GM15510 (cell line): ENCODE results near the gene BCL11B.

Source experiments
- POLR2A ChIP-seq: IDR thresholded peaks from 3 replicates; pipeline ENCODE4 v1.6.1; 2011; ENCODE audit warnings: borderline replicate concordance; ENCODE audit not compliant: insufficient read length; ENCODE audit errors: extremely low read depth

Gene BCL11B

GRCh38 chr14:99217066-99217955 lies 54.7 kb downstream of the BCL11B start:
- no peak for TF ChIP-seq POLR2A

- TF ChIP-seq POLR2A, result no peak
Measured at GRCh38 chr14:99216191-99216590, 55.8 kb downstream of the BCL11B start.

- no peak for TF ChIP-seq POLR2A
Measured at GRCh38 chr14:99215277-99215676, 56.7 kb downstream of the BCL11B start.

GRCh38 chr14:99214701-99215100 lies 57.3 kb downstream of the BCL11B start:
- no peak for TF ChIP-seq POLR2A

GRCh38 chr14:99213527-99213971 lies 58.4 kb downstream of the BCL11B start:
- no peak for TF ChIP-seq POLR2A

GRCh38 chr14:99213101-99213500 lies 58.9 kb downstream of the BCL11B start:
- no peak for TF ChIP-seq POLR2A

- no peak for TF ChIP-seq POLR2A
Measured at GRCh38 chr14:99212646-99213045, 59.4 kb downstream of the BCL11B start.

- TF ChIP-seq POLR2A, result no peak
Measured at GRCh38 chr14:99212199-99212598, 59.8 kb downstream of the BCL11B start.

- no peak for TF ChIP-seq POLR2A
Measured at GRCh38 chr14:99211410-99211809, 60.6 kb downstream of the BCL11B start.

GRCh38 chr14:99210333-99210732 lies 61.7 kb downstream of the BCL11B start:
- no peak for TF ChIP-seq POLR2A

GRCh38 chr14:99209409-99209808 lies 62.6 kb downstream of the BCL11B start:
- TF ChIP-seq POLR2A, result no peak

- no peak for TF ChIP-seq POLR2A
Measured at GRCh38 chr14:99208318-99208717, 63.7 kb downstream of the BCL11B start.

- no peak for TF ChIP-seq POLR2A
Measured at GRCh38 chr14:99207456-99207855, 64.5 kb downstream of the BCL11B start.

- no peak for TF ChIP-seq POLR2A
Measured at GRCh38 chr14:99206090-99206489, 65.9 kb downstream of the BCL11B start.

GRCh38 chr14:99205086-99205688 lies 66.8 kb downstream of the BCL11B start:
- TF ChIP-seq POLR2A, result no peak

GRCh38 chr14:99203801-99204200 lies 68.2 kb downstream of the BCL11B start:
- no peak for TF ChIP-seq POLR2A
